Endothelial cell of umbilical vein (primary cell): ENCODE measurements around the gene EDC4. TPM values are rescaled to one million over a fixed set of nuclear protein-coding genes. Genes with fewer than 3 reads are reported as not detected.
A peak's percentile ranks its signal among the peaks of the same experiment; 100 is the strongest.

Experiments
- BruUV-seq: library from RNA; stranded (reverse); fragments of 400-500 nt; replicated peaks from 2 replicates; lab custom pipeline; 2021; lab: Mats Ljungman, UMichigan
- CTCF ChIA-PET: fragments of 300-600, 350-600 bp; sonication (Branson Sonifier 250); formaldehyde crosslinking; loops from one replicate; lab custom pipeline; 2021; ENCODE audit warnings: antibody characterized with exemption, inconsistent platforms; lab: Charles Lee
- POLR2A ChIA-PET: fragments of 300-600, 350-600 bp; sonication (Branson Sonifier 250); formaldehyde crosslinking; loops from one replicate; lab custom pipeline; 2021; ENCODE audit warnings: antibody characterized with exemption, inconsistent platforms; lab: Charles Lee
- DNase-seq: peaks from one replicate; pipeline ENCODE4 v3.0.0-alpha.2; 2011; ENCODE audit warnings: low read depth, low spot score
- FAIRE-seq: peaks from 2 replicates; lab custom pipeline; 2011; peaks lifted over from hg19 to GRCh38; lab: Jason Lieb, UNC
- H2AFZ ChIP-seq: 2 replicates; pipeline ENCODE4 v1.6.0; 2012; ENCODE audit warnings: low read depth, low read length, control low read depth, inconsistent platforms
- H3K27ac ChIP-seq: 2 replicates; pipeline ENCODE4 v1.5.1; 2011; ENCODE audit warnings: low read depth, mild to moderate bottlenecking, control low read depth, low read length, moderate library complexity; ENCODE audit not compliant: insufficient read depth
- H3K27me3 ChIP-seq, 2 experiments: 2 replicates each; pipeline versions ENCODE4 v1.6.0 to v1.6.1; 2011; ENCODE audit warnings: low read length in 2 of 2, mixed read lengths in 1 of 2; ENCODE audit not compliant: control insufficient read depth in 2 of 2, insufficient read depth in 2 of 2
- H3K36me3 ChIP-seq, 2 experiments: 2 replicates in 1 of 2; 3 replicates in 1 of 2; pipeline ENCODE4 v1.5.1; 2011; ENCODE audit warnings: low read length in 2 of 2, mild to moderate bottlenecking in 1 of 2, moderate library complexity in 1 of 2; ENCODE audit not compliant: control insufficient read depth in 2 of 2, insufficient read depth in 2 of 2; ENCODE audit errors: extremely low read depth in 1 of 2
- H3K4me1 ChIP-seq: 3 replicates; pipeline ENCODE4 v1.5.1; 2011; ENCODE audit warnings: mild to moderate bottlenecking, low read length; ENCODE audit not compliant: control insufficient read depth, insufficient read depth; ENCODE audit errors: extremely low read depth
- H3K4me2 ChIP-seq: 2 replicates; pipeline ENCODE4 v1.6.1; 2011; ENCODE audit warnings: low read length, control low read depth, mixed read lengths; ENCODE audit not compliant: insufficient read depth
- H3K4me3 ChIP-seq, 3 experiments: fragments of 200-600 bp in 1 of 3; sonication (generic), shearing (Covaris generic) in 1 of 3; replicated peaks in 1 of 3; 2 replicates each; pipeline ENCODE4 v1.5.1; 2011 to 2016; ENCODE audit warnings: control low read depth in 3 of 3, low read length in 3 of 3, mild to moderate bottlenecking in 2 of 3, inconsistent platforms in 1 of 3, low read depth in 1 of 3, moderate library complexity in 1 of 3; ENCODE audit not compliant: insufficient read depth in 1 of 3
- H3K79me2 ChIP-seq: 2 replicates; pipeline ENCODE4 v1.6.0; 2012; ENCODE audit warnings: low read length, inconsistent platforms; ENCODE audit not compliant: control insufficient read depth, insufficient read depth
- H3K9ac ChIP-seq: replicated peaks from 2 replicates; pipeline ENCODE3; 2011; ENCODE audit warnings: low read length, control low read depth; ENCODE audit not compliant: insufficient read depth; ENCODE audit errors: extremely low read depth
- H3K9me1 ChIP-seq: replicated peaks from 3 replicates; pipeline ENCODE4 v1.6.0; 2011; ENCODE audit warnings: mild to moderate bottlenecking, low read length; ENCODE audit not compliant: control insufficient read depth, insufficient read depth; ENCODE audit errors: extremely low read depth
- H3K9me3 ChIP-seq: replicated peaks from 2 replicates; pipeline ENCODE4 v1.5.1; 2012; ENCODE audit warnings: low read length, inconsistent platforms; ENCODE audit not compliant: control insufficient read depth, insufficient read depth
- H4K20me1 ChIP-seq: replicated peaks from 2 replicates; pipeline ENCODE3; 2011; ENCODE audit warnings: mild to moderate bottlenecking, low read length; ENCODE audit not compliant: control insufficient read depth, insufficient read depth; ENCODE audit errors: extremely low read depth
- EZH2 ChIP-seq: IDR thresholded peaks from 2 replicates; pipeline ENCODE4 v1.6.1; 2012; ENCODE audit warnings: borderline replicate concordance, low read depth, mild to moderate bottlenecking, moderate library complexity, low read length, inconsistent platforms; ENCODE audit not compliant: severe bottlenecking
- FOS ChIP-seq: IDR thresholded peaks from 2 replicates; pipeline ENCODE4 v1.6.1; 2011; ENCODE audit warnings: mild to moderate bottlenecking, low read length, moderate library complexity, borderline replicate concordance; ENCODE audit not compliant: insufficient read depth
- GATA2 ChIP-seq: IDR thresholded peaks from 2 replicates; pipeline ENCODE4 v1.7.0; 2011; ENCODE audit warnings: low read depth, mild to moderate bottlenecking, moderate library complexity, mixed read lengths, low read length; ENCODE audit not compliant: insufficient read length, insufficient read depth
- JUN ChIP-seq: IDR thresholded peaks from 2 replicates; pipeline ENCODE4 v1.6.1; 2011; ENCODE audit warnings: borderline replicate concordance, low read depth; ENCODE audit not compliant: insufficient read length, insufficient read depth
- MYC ChIP-seq: IDR thresholded peaks from one replicate; pipeline ENCODE4 v1.6.1; 2011; ENCODE audit warnings: mild to moderate bottlenecking, low read depth, low read length
- POLR2A ChIP-seq: IDR thresholded peaks from 2 replicates; pipeline ENCODE4 v1.6.1; 2012; ENCODE audit warnings: low read depth, mild to moderate bottlenecking, control low read depth, low read length
- POLR2AphosphoS5 ChIP-seq: IDR thresholded peaks from 2 replicates; pipeline ENCODE4 v1.6.1; 2012; ENCODE audit warnings: low read depth, mild to moderate bottlenecking, control low read depth, low read length, moderate library complexity; ENCODE audit not compliant: insufficient read depth
- dilution Hi-C: fragments of 300-500 bp; cut with MboI; formaldehyde crosslinking; loops from one replicate; pipeline ENCODE4 v1.15.0; 2019; ENCODE audit warnings: low sequenced_read_pairs; ENCODE audit not compliant: extremely low pct_ligation_motif_present
- intact Hi-C: fragments of 100-400 bp; cut with micrococcal nuclease; formaldehyde crosslinking; loops from one replicate; pipeline ENCODE4 v1.10.0; 2022
- polyA plus RNA-seq, 4 experiments: library from polyadenylated mRNA; depleted of rRNA in 3 of 4; stranded (reverse) in 3 of 4; unstranded in 1 of 4; fragments of >200 nt; gene quantifications; 2 replicates each; pipeline versions ENCODE4 v1.2.1 to v1.2.3, GENCODE V29; 2011 to 2012; ENCODE audit warnings: missing spikeins in 1 of 4
- total RNA-seq: library from RNA; stranded (reverse); gene quantifications from 2 replicates; pipeline ENCODE4 v1.2.3, GENCODE V29; 2021
- TF ChIP-seq, protein P1 (sequence below): IDR thresholded peaks from 2 replicates; pipeline ENCODE4 v1.6.1; 2011; ENCODE audit not compliant: insufficient read depth, insufficient read length

Gene EDC4
- total and polyA plus RNA-seq, 2 donors (not counting 3 experiments of a cell fraction or from before 2014, with no cell fraction given), result 57.5 to 81.2 TPM

DNA sequence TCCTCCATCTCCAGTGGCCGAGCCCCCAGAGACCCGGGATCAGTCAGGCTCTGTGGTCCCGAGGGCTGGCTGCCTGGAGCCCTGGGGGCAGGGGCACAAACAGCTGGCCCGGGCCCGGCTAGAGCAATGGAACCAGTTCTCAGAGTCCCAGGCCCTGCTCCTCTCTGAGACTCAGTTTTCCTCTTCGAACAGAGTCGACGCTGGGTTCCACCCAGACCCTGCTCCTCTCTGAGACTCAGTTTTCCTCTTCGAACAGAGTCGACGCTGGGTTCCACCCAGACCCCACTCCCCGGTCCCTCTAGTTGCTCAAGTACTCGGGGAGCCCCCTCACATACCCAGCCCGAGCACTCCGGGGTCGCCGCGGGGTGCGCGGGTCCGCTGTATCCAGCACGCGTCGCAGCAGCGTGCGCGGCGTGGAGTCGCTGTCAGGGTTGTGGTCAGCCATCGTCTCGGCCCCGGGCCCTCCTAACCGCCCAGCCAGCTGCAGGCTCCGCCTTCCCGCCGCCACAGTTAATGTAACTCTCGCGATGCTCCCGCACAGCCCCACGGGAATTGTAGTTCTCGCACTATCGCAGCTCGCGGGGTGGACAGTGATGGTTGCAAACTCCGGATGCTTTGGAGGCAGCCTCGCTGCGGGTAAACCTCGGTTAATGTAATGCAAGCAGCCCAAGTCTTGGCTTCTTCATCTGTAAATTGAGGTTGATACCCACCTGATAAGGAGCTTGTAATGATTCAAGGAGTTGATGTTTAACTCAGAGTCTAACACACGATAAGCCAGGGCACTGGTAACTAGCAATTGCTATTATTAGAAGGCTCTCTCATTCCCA is 39.2 kb upstream of the EDC4 start:
- POLR2A ChIA-PET, result interaction anchor here (1.0 kb wide), 2 partner anchors 17 to 99 kb away, joined by 3 to 4 read pairs; no protein-coding TSS in a partner anchor
- Histone ChIP-seq H2AFZ (peak overlapping the region; percentile 96), H3K9me3 (no peaks in the 10 kb centered on the region), H3K79me2 (peaks cover 11% of the 10 kb centered on the region), H3K4me3 (peak overlapping the region; percentile 33 to 69 (median 68)), H3K36me3 (peaks cover 4 to 28% of the 10 kb centered on the region in 2 experiments), H3K9ac (peak overlapping the region; percentile 70), H3K4me1 (peaks cover 7% of the 10 kb centered on the region), H3K4me2 (peak overlapping the region; percentile 78), H3K27me3 (no peaks in the 10 kb centered on the region), H3K27ac (peak overlapping the region; percentile 29), H4K20me1 (no peaks in the 10 kb centered on the region), H3K9me1 (no peaks in the 10 kb centered on the region)
- BruUV-seq, result TSS peak; percentile 34
- intact Hi-C loops, result loop anchor here (1.0 kb wide), 1 partner anchor 13 kb away; the partner anchor contains the start of gene NUTF2
- FAIRE-seq (peak; percentile 97), DNase-seq (peak; percentile 94)
- dilution Hi-C loops, result no loop called here
- CTCF ChIA-PET, result interaction anchor here (0.7 to 2.3 kb wide), 11 partner anchors 10 to 312 kb away, joined by 3 to 35 read pairs (median 6); partner anchors contain the start of genes CENPT, RANBP10, RIPOR1 and TSNAXIP1
- TF ChIP-seq FOS (no peak), POLR2AphosphoS5 (peak; percentile 89), GATA2 (no peak), MYC (peak; percentile 51), POLR2A (peak; percentile 91), JUN (no peak), EZH2 (no peak)
- TF ChIP-seq, protein P1, sequence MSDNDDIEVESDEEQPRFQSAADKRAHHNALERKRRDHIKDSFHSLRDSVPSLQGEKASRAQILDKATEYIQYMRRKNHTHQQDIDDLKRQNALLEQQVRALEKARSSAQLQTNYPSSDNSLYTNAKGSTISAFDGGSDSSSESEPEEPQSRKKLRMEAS, result no peak
